ENCODE data around the gene FPR2. TPM values are rescaled to one million over a fixed set of nuclear protein-coding genes. Genes with fewer than 3 reads are reported as not detected.
A peak's percentile ranks its signal among the peaks of the same experiment; 100 is the strongest.

Gene FPR2
- total RNA-seq, 1 donor from 2014 or later: 0.21 TPM

GRCh38 chr19:51798062-51798461, 37.1 kb downstream of the FPR2 start:
- DNase-seq (ENCODE audit: low spot score in 2 of 2): no peak
- Histone ChIP-seq H3K4me1 (peaks cover 0 to 7% of the 10 kb centered on the region in 2 donors), H3K27ac (peak overlapping the region in 1 of 2 donors; percentile 59), H3K27me3 (no peaks in the 10 kb centered on the region), H3K9me3 (no peaks in the 10 kb centered on the region), H3K4me3 (no peak overlapping the region), H3K36me3 (no peaks in the 10 kb centered on the region)
- TF ChIP-seq CTCF (IDR thresholded peaks at IDR 0.05): no peak
- intact Hi-C loops (cut with DNase I): no loop called here

- H3K9me3 ChIP-seq: no peaks in the 10 kb centered on the region
- no peak for TF ChIP-seq CTCF (IDR thresholded peaks at IDR 0.05)
- DNase-seq (ENCODE audit: low spot score in 2 of 2): peak; percentile 67 to 89
- peak overlapping the region; percentile 53 to 59 for H3K27ac ChIP-seq
- no peaks in the 10 kb centered on the region for H3K36me3 ChIP-seq
- H3K27me3 ChIP-seq: no peaks in the 10 kb centered on the region
- peak overlapping the region in 1 of 2 donors; percentile 28 for H3K4me3 ChIP-seq
- H3K4me1 ChIP-seq: peaks cover 0 to 7% of the 10 kb centered on the region in 2 donors
- intact Hi-C loops (cut with DNase I): no loop called here
Measured at GRCh38 chr19:51799034-51799773, 38.2 kb downstream of the FPR2 start.

DNA sequence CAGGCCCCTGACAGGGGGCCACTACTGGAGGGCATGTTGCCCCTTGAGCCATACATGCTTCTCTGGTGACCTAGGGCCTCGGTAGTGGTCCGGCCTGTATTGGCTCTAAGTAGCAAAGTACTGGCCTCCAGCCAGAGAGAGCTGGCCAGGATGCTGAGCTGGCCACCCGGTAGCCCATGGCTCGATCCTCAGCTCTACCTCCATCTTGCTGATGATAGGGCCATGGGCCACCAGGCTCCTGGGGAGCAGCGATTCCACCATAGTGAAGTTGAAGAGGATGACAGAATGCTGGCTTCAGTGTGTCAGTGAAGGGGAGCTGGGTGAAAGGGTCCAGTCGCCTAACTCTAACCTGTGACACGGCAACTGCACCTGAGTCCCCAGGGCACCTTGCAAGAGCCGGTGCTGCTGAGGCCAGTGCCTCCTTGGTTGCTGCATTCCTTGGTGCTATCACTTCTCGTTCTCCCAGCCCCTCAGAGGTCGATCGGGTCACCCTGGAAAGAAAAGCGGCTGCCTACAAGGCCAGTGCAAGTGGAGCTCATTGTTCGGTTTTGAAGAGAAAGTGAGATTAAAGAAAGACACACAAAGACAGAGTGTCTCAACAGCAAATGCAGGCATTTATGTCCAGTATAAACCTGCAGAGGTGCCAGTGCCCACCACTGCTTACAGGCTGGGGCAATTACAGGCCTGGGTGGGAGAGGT, 38.9 kb downstream of the FPR2 start:
- peak overlapping the region in 1 of 2 donors; percentile 28 for H3K4me3 ChIP-seq
- H3K27me3 ChIP-seq: no peaks in the 10 kb centered on the region
- intact Hi-C loops (cut with DNase I): no loop called here
- DNase-seq (ENCODE audit: low spot score in 2 of 2): no peak
- peaks cover 0 to 7% of the 10 kb centered on the region in 2 donors for H3K4me1 ChIP-seq
- TF ChIP-seq CTCF (IDR thresholded peaks at IDR 0.05): no peak
- H3K27ac ChIP-seq: peak overlapping the region; percentile 47 to 53
- H3K36me3 ChIP-seq: no peaks in the 10 kb centered on the region
- no peaks in the 10 kb centered on the region for H3K9me3 ChIP-seq

DNA sequence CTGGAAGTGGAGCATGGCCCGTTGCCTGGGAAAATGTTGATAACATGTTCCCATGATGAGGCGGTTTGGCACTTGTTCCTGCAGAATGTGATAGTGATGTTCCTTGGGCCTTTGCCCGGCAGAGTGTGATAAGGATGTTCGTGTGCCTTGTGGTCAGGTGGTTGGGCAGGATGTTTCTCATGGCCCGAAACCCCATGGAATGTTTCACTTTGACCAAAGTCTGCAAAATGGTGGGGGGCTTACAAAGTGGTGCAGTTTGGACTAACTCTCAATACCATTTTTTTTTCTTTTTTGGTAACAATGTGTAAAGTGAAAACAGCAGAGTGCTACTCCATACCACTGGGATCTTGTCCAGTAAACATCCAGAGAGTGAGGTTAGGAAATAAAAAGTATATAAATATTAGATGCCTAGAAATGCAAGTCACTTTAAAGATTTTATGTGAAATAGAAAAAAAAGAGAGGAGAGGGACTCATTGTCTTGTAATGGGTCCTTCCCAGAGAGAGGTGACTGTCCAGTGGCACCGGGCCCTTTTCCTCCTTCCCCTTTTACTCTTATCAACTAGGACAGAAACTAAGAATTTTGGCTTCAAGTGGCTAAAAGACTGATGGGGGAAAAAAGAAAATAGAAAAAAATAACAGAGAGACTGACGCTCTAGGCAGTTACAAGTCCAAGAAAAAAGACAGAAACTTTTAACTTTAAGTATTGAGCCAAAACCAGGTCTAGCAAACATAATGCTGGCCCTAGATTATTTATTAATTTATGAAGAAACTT, 39.7 kb downstream of the FPR2 start:
- Histone ChIP-seq H3K27me3 (no peaks in the 10 kb centered on the region), H3K36me3 (no peaks in the 10 kb centered on the region), H3K4me3 (no peak overlapping the region), H3K4me1 (peaks cover 0 to 7% of the 10 kb centered on the region in 2 donors), H3K27ac (peak overlapping the region in 1 of 2 donors; percentile 47), H3K9me3 (no peaks in the 10 kb centered on the region)
- TF ChIP-seq CTCF (IDR thresholded peaks at IDR 0.05): no peak
- intact Hi-C loops (cut with DNase I): no loop called here
- DNase-seq (ENCODE audit: low spot score in 2 of 2): no peak

DNA sequence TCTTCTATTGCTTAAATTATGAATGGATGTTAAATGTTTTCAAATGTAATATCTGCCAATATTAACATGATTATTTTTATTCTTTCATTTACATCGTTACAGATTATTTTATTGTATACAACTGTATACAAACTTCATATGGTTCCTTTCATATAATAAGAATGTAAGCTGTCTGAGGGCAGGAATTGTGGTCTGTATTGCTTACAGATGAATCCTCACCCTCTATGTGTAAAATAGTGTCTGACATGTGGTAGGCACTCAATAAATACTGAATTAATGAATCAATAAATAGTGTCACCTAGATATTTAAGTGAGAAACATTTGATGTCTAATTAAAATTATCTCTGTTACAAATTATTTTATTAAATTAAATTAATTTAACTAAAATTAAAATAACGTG, 41.8 kb downstream of the FPR2 start:
- DNase-seq (ENCODE audit: low spot score in 2 of 2): no peak
- Histone ChIP-seq H3K36me3 (no peaks in the 10 kb centered on the region), H3K27me3 (no peaks in the 10 kb centered on the region), H3K4me1 (peaks cover 0 to 7% of the 10 kb centered on the region in 2 donors), H3K4me3 (no peak overlapping the region), H3K27ac (no peak overlapping the region), H3K9me3 (no peaks in the 10 kb centered on the region)
- intact Hi-C loops (cut with DNase I): no loop called here
- TF ChIP-seq CTCF (IDR thresholded peaks at IDR 0.05): no peak
